Uterus (tissue), 4 donors: ENCODE data around the gene KMT2D. TPM values are rescaled to one million over a fixed set of nuclear protein-coding genes. Genes with fewer than 3 reads are reported as not detected.
A peak's percentile ranks its signal among the peaks of the same experiment; 100 is the strongest.
"Not testable (repeated sequence)": the region's sequence is repeated elsewhere in the genome, so short reads cannot be mapped to it uniquely, and the experiment has no call there.

Experiments
- DNase-seq, 2 donors: peaks; one replicate each; pipeline ENCODE4 v3.0.0-alpha.2; 2019 to 2020
- H3K27ac ChIP-seq, 2 donors: fragments of 200-600 bp; sonication (generic); 1 replicate in 1 of 2; 2 replicates in 1 of 2; pipeline ENCODE4 v1.5.1; 2016 to 2018
- H3K27me3 ChIP-seq, 2 donors: fragments of 200-600 bp; sonication (generic); one replicate each; pipeline ENCODE4 v1.5.1; 2018 to 2019; ENCODE audit warnings: control low read depth in 1 of 2
- H3K36me3 ChIP-seq, 2 donors: fragments of 200-600 bp; sonication (generic); one replicate each; pipeline ENCODE4 v1.5.1; 2019; ENCODE audit warnings: control low read depth in 1 of 2
- H3K4me1 ChIP-seq, 2 donors: fragments of 200-600 bp; sonication (generic); one replicate each; pipeline ENCODE4 v1.5.1; 2018 to 2019; ENCODE audit warnings: control low read depth in 1 of 2
- H3K4me3 ChIP-seq, 2 donors: fragments of 200-600 bp; sonication (generic); 1 replicate in 1 of 2; 2 replicates in 1 of 2; pipeline ENCODE4 v1.5.1; 2018 to 2019; ENCODE audit warnings: mild to moderate bottlenecking in 1 of 2
- H3K9me3 ChIP-seq, 2 donors: fragments of 200-600 bp; sonication (generic); one replicate each; pipeline ENCODE4 v1.5.1; 2019; ENCODE audit warnings: control low read depth in 1 of 2
- CTCF ChIP-seq, 4 experiments: fragments of 200-600 bp in 2 of 4; fragments of 450-650 bp in 2 of 4; sonication (generic) in 2 of 4; IDR thresholded peaks; one replicate each; pipeline ENCODE4 v1.5.1; 2016 to 2019; ENCODE audit warnings: antibody characterized with exemption in 4 of 4, mild to moderate bottlenecking in 2 of 4, moderate library complexity in 1 of 4
- POLR2A ChIP-seq, 2 donors: fragments of 450-650 bp; IDR thresholded peaks; one replicate each; pipeline ENCODE4 v1.6.1; 2016; ENCODE audit warnings: antibody characterized with exemption in 2 of 2, mild to moderate bottlenecking in 1 of 2, moderate library complexity in 1 of 2
- intact Hi-C: fragments of 100-400 bp; cut with DNase I; formaldehyde crosslinking; loops from one replicate; pipeline ENCODE4 v1.15.1; 2023; ENCODE audit warnings: low total_unique reads
- total RNA-seq, 4 donors: library from RNA; depleted of rRNA in 3 of 4; stranded (reverse); fragments of >200 nt in 3 of 4; gene quantifications; one replicate each; pipeline versions ENCODE4 v1.1.0 to v1.2.4, GENCODE V29; 2014 to 2023
- donor health status: DM: yes; HTN: yes; CAD: no.

Gene KMT2D
- total RNA-seq, 4 donors from 2014 or later = 22.3 to 138 (median 38.2) TPM

GRCh38 chr12:49070971-49071370, 10.4 kb upstream of the KMT2D start:
- Histone ChIP-seq H3K27me3 (no peaks in the 10 kb centered on the region), H3K9me3 (no peaks in the 10 kb centered on the region), H3K27ac (no peak overlapping the region), H3K4me3 (no peak overlapping the region), H3K36me3 (no peaks in the 10 kb centered on the region), H3K4me1 (peaks cover 0 to 4% of the 10 kb centered on the region in 2 donors)
- DNase-seq = no peak
- intact Hi-C loops = no loop called here
- TF ChIP-seq POLR2A (IDR thresholded peaks at IDR 0.05) (no peak), CTCF (IDR thresholded peaks at IDR 0.05) (no peak)

- Histone ChIP-seq H3K4me3 (peak within 1 kb of the TSS; percentile 79 to 81), H3K27ac (peak within 1 kb of the TSS; percentile 73), H3K9me3 (no peaks in the 10 kb centered on the region), H3K27me3 (no peaks in the 10 kb centered on the region), H3K4me1 (peaks cover 0 to 4% of the 10 kb centered on the region in 2 donors), H3K36me3 (no peaks in the 10 kb centered on the region)
- intact Hi-C loops = loop anchor here (10.0 kb wide), 1 partner anchor 55 kb away; no protein-coding TSS in a partner anchor
- TF ChIP-seq POLR2A (IDR thresholded peaks at IDR 0.05) = peak; percentile 28 to 34
- TF ChIP-seq CTCF (IDR thresholded peaks at IDR 0.05) = peak in 1 of 4 experiments; percentile 30
- DNase-seq = peak; percentile 98
Measured at GRCh38 chr12:49069507-49070346, 9.1 kb upstream of the KMT2D start, which contains the start of gene RHEBL1. RHEBL1 (minus strand) TSS chr12:49069979; CDS start chr12:49069785, 194 bp downstream.

DNA sequence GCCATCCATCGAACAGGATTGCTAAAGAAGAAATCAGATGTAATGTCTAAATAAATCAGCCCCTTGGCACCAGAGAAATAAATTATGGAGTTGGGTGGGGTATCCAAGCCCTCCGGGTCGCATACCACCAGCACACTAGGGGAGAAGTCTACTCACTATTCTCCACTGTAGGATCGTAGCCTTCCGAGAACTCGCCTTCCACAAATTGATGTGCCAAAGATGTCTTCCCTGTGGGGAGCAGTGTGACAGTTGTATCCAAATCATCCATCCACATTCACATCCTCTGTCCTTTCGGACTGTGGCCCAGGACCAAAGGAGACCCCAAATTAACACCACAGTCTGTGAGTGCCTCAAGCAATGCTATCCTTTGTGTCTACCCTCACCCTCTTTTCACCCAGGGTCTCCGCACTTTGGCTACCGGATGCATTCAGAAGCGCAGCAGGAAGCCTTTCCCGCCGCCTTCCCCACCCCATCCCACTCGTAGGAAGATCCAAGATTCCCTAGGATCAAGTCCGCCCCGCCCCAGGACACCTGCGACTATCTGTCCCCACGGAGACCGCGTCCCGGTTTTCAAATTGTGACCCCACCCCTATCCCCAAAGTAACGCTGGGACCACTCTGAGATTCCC, 8.4 kb upstream of the KMT2D start:
- Histone ChIP-seq H3K9me3 (no peaks in the 10 kb centered on the region), H3K27ac (peak overlapping the region in 1 of 2 donors; percentile 73), H3K4me1 (peaks cover 0 to 4% of the 10 kb centered on the region in 2 donors), H3K4me3 (peak overlapping the region; percentile 79 to 81), H3K36me3 (no peaks in the 10 kb centered on the region), H3K27me3 (no peaks in the 10 kb centered on the region)
- DNase-seq = no peak
- no peak for TF ChIP-seq POLR2A (IDR thresholded peaks at IDR 0.05)
- no peak for TF ChIP-seq CTCF (IDR thresholded peaks at IDR 0.05)
- intact Hi-C loops = loop anchor here (10.0 kb wide), 1 partner anchor 56 kb away; no protein-coding TSS in a partner anchor

GRCh38 chr12:49066120-49066519, 5.5 kb upstream of the KMT2D start:
- no peak for TF ChIP-seq POLR2A (IDR thresholded peaks at IDR 0.05)
- no peak for TF ChIP-seq CTCF (IDR thresholded peaks at IDR 0.05)
- intact Hi-C loops = loop anchor here (10.0 kb wide), 1 partner anchor 59 kb away; no protein-coding TSS in a partner anchor

GRCh38 chr12:49064767-49065152, 4.2 kb upstream of the KMT2D start:
- H3K4me1 ChIP-seq = no peaks in the 10 kb centered on the region
- no peaks in the 10 kb centered on the region for H3K36me3 ChIP-seq
- no peaks in the 10 kb centered on the region for H3K9me3 ChIP-seq
- DNase-seq = no peak
- H3K27ac ChIP-seq = no peak overlapping the region
- no peak overlapping the region for H3K4me3 ChIP-seq
- TF ChIP-seq POLR2A (IDR thresholded peaks at IDR 0.05) = no peak
- H3K27me3 ChIP-seq = no peaks in the 10 kb centered on the region
- intact Hi-C loops = loop anchor here (10.0 kb wide), 1 partner anchor 60 kb away; no protein-coding TSS in a partner anchor

More at GRCh38 chr12:49066120-49066519, 5.5 kb upstream of the KMT2D start:
- H3K27me3 ChIP-seq = no peaks in the 10 kb centered on the region
- H3K4me1 ChIP-seq = peaks cover 0 to 4% of the 10 kb centered on the region in 2 donors
- no peaks in the 10 kb centered on the region for H3K36me3 ChIP-seq
- DNase-seq = no peak
- no peaks in the 10 kb centered on the region for H3K9me3 ChIP-seq
- H3K4me3 ChIP-seq = no peak overlapping the region
- H3K27ac ChIP-seq = no peak overlapping the region

GRCh38 chr12:49061916-49062315, 1.3 kb upstream of the KMT2D start:
- H3K27me3 ChIP-seq, H3K36me3 ChIP-seq, H3K4me3 ChIP-seq, DNase-seq, H3K9me3 ChIP-seq, H3K27ac ChIP-seq: not testable (repeated sequence)
- peaks cover 0 to 11% of the 10 kb centered on the region in 2 donors for H3K4me1 ChIP-seq
- intact Hi-C loops = loop anchor here (10.0 kb wide), 1 partner anchor 63 kb away; no protein-coding TSS in a partner anchor
